Progenitor cell of endocrine pancreas (in vitro differentiated cells): ENCODE data around the gene TPCN2. TPM values are rescaled to one million over a fixed set of nuclear protein-coding genes. Genes with fewer than 3 reads are reported as not detected.

Experiments
- DNase-seq: peaks from one replicate; pipeline ENCODE4 v3.0.0; 2021; ENCODE audit warnings: low spot score; ENCODE audit not compliant: unreplicated experiment
- H3K27ac Mint-ChIP-seq: 2 replicates; pipeline ENCODE4 v1.8.0; 2021; ENCODE audit warnings: mild to moderate bottlenecking, moderate library complexity, mixed read lengths
- H3K27me3 Mint-ChIP-seq: 2 replicates; pipeline ENCODE4 v1.8.0; 2021; ENCODE audit warnings: mixed read lengths
- H3K36me3 Mint-ChIP-seq: 2 replicates; pipeline ENCODE4 v1.8.0; 2022; ENCODE audit warnings: mixed read lengths; ENCODE audit not compliant: insufficient read depth
- H3K4me1 Mint-ChIP-seq: 2 replicates; pipeline ENCODE4 v1.8.0; 2021; ENCODE audit warnings: low read depth, mixed read lengths
- H3K4me3 Mint-ChIP-seq: 2 replicates; pipeline ENCODE4 v1.8.0; 2021; ENCODE audit warnings: low read depth, mild to moderate bottlenecking, moderate library complexity, mixed read lengths
- H3K9me3 Mint-ChIP-seq: 2 replicates; pipeline ENCODE4 v1.8.0; 2021; ENCODE audit warnings: low read depth, mixed read lengths
- total RNA-seq: library from RNA; stranded (reverse); gene quantifications from 2 replicates; pipeline ENCODE4 v1.2.1, GENCODE V29; 2021
- TF ChIP-seq, protein P1 (sequence below): fragments of 200-600 bp; sonication (generic); IDR thresholded peaks from one replicate; pipeline ENCODE4 v1.5.0; 2021; ENCODE audit warnings: antibody characterized with exemption, mild to moderate bottlenecking; ENCODE audit not compliant: unreplicated experiment

The TPCN2 gene
- total RNA-seq, 1 donor from 2014 or later = 19.7 TPM

DNA sequence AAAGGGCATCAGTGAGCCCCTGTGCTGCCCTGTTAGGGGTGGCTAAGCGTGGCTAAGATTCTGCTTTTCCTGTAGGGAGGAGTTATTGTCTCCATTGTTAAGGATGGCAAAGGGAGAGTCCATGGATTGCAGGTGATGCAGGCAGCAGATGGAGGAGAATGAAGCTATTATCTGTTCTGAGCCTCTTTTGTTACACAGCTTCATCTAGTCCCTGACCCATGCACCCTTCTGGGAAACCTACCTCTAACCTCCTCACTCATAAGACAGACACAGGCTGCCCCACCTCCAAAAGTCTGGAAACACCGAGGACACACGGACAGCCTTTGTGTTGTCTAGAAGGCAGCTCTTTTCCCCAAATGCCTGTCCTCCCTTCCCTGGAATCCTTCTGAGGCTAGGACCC, 120.7 kb downstream of the TPCN2 start:
- Mint-ChIP-seq H3K27me3 (peaks cover 13% of the 10 kb centered on the region), H3K36me3 (no peaks in the 10 kb centered on the region), H3K4me1 (no peaks in the 10 kb centered on the region), H3K4me3 (no peak overlapping the region), H3K27ac (no peak overlapping the region), H3K9me3 (no peaks in the 10 kb centered on the region)
- no peak for DNase-seq
- TF ChIP-seq, protein P1, sequence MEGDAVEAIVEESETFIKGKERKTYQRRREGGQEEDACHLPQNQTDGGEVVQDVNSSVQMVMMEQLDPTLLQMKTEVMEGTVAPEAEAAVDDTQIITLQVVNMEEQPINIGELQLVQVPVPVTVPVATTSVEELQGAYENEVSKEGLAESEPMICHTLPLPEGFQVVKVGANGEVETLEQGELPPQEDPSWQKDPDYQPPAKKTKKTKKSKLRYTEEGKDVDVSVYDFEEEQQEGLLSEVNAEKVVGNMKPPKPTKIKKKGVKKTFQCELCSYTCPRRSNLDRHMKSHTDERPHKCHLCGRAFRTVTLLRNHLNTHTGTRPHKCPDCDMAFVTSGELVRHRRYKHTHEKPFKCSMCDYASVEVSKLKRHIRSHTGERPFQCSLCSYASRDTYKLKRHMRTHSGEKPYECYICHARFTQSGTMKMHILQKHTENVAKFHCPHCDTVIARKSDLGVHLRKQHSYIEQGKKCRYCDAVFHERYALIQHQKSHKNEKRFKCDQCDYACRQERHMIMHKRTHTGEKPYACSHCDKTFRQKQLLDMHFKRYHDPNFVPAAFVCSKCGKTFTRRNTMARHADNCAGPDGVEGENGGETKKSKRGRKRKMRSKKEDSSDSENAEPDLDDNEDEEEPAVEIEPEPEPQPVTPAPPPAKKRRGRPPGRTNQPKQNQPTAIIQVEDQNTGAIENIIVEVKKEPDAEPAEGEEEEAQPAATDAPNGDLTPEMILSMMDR = no peak

DNA sequence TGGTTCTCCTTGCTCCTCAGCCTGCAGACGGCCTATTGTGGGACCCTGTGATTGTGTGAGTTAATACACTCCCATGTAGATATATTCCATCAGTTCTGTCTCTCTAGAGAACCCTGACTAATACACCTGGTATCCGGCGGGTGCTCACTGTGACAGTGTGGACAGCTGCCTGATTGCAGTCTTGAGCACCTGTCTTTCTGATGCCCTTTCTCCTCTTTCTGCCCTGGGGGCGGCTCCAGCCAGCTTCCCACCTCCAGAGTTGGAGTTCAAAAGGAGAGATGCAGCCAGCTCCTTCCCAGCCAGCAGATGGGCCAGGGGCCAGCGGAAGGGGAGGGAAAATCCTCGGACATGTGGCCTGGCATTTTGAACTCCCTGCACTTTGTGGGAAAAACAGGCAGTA, 122.0 kb downstream of the TPCN2 start:
- H3K27ac Mint-ChIP-seq = no peak overlapping the region
- H3K4me3 Mint-ChIP-seq = no peak overlapping the region
- H3K4me1 Mint-ChIP-seq = no peaks in the 10 kb centered on the region
- H3K27me3 Mint-ChIP-seq = peaks cover 9% of the 10 kb centered on the region
- H3K36me3 Mint-ChIP-seq = no peaks in the 10 kb centered on the region
- DNase-seq = no peak
- TF ChIP-seq, protein P1 = no peak
- no peaks in the 10 kb centered on the region for H3K9me3 Mint-ChIP-seq

DNA sequence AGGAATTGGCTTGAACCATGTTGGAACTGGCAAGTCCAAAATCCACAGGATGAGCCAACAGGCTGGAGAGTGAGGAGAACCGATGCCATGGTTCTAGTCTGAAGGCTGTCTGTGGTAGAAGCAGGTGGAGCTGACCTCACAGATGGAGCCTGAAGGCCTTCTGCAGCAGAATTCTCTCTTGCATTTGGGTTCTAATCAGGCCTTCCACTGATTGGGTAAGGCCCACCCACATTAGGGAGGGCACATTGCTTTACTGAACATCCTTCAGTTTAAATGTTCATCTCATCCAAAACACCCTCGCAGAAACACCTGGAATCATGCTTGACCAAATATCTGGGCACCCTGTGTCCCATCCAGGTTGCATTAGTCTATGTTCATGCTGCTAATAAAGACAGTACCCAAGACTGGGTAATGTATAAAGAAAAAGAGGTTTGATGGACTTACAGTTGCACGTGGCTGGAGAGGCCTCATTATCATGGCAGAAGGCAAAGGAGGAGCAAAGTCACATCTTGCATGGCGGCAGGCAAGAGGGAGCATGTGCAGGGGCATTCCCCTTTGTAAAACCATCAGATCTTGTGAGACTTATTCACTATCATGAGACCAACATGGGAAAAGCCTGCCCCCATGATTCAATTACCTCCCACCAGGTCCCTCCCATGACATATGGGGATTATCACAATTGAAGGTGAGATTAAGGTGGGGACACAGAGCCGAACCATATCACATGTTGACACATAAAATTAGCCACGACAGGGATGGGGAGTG, 122.9 kb downstream of the TPCN2 start:
- TF ChIP-seq, protein P1 = no peak
- DNase-seq = no peak
- H3K36me3 Mint-ChIP-seq = no peaks in the 10 kb centered on the region
- H3K27me3 Mint-ChIP-seq = peaks cover 7% of the 10 kb centered on the region
- no peak overlapping the region for H3K4me3 Mint-ChIP-seq
- no peaks in the 10 kb centered on the region for H3K4me1 Mint-ChIP-seq
- H3K9me3 Mint-ChIP-seq = no peaks in the 10 kb centered on the region
- no peak overlapping the region for H3K27ac Mint-ChIP-seq

DNA sequence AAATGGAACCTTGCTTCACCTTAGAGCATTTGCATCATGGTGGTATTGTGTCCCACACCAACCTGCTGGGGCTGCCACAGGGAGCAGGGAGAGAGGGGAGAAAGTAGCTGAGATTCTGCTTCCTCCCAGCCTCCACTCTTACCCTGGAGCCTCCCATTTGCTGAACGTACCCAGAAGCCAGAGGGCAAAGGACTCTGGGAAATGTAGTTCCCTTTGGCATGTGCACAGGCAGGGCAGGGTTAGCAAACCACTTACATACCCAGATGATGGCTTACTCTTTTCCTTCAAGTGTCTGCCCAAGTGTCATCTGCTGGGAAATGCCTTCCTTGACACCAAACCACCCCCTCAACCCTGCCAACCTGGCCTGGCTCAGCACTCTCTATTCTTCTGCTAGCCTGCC, 123.9 kb downstream of the TPCN2 start:
- H3K4me1 Mint-ChIP-seq = no peaks in the 10 kb centered on the region
- H3K4me3 Mint-ChIP-seq = no peak overlapping the region
- TF ChIP-seq, protein P1 = no peak
- no peak for DNase-seq
- H3K27me3 Mint-ChIP-seq = peaks cover 3% of the 10 kb centered on the region
- no peaks in the 10 kb centered on the region for H3K9me3 Mint-ChIP-seq
- H3K36me3 Mint-ChIP-seq = no peaks in the 10 kb centered on the region
- no peak overlapping the region for H3K27ac Mint-ChIP-seq

DNA sequence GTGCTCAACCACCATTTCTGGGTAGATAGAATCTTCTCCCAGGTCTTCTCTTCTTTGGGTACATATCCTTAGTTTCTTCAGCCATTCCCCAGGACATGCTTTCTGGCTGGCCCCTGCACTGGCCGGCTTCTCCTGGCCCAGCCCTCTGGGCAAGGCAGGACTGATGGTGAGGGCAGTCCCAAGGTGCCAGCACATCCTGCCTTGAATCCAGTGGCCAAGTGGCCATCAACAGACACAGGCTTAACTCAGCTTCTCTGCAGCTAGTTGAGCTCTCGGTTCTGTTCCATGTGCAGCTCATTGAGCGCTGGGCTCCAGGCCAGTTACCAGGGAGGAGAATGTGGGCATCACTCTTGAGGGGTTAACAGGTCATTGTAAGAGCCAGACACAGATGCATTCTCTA, 124.6 kb downstream of the TPCN2 start:
- TF ChIP-seq, protein P1 = no peak
- Mint-ChIP-seq H3K9me3 (no peaks in the 10 kb centered on the region), H3K27ac (no peak overlapping the region), H3K27me3 (no peaks in the 10 kb centered on the region), H3K36me3 (no peaks in the 10 kb centered on the region), H3K4me1 (no peaks in the 10 kb centered on the region), H3K4me3 (no peak overlapping the region)
- DNase-seq = no peak
